ENCODE measurements around the gene CITED2. TPM values are rescaled to one million over a fixed set of nuclear protein-coding genes. Genes with fewer than 3 reads are reported as not detected.

Gene CITED2
- total RNA-seq, 1 experiment from 2014 or later = 63.4 TPM

DNA sequence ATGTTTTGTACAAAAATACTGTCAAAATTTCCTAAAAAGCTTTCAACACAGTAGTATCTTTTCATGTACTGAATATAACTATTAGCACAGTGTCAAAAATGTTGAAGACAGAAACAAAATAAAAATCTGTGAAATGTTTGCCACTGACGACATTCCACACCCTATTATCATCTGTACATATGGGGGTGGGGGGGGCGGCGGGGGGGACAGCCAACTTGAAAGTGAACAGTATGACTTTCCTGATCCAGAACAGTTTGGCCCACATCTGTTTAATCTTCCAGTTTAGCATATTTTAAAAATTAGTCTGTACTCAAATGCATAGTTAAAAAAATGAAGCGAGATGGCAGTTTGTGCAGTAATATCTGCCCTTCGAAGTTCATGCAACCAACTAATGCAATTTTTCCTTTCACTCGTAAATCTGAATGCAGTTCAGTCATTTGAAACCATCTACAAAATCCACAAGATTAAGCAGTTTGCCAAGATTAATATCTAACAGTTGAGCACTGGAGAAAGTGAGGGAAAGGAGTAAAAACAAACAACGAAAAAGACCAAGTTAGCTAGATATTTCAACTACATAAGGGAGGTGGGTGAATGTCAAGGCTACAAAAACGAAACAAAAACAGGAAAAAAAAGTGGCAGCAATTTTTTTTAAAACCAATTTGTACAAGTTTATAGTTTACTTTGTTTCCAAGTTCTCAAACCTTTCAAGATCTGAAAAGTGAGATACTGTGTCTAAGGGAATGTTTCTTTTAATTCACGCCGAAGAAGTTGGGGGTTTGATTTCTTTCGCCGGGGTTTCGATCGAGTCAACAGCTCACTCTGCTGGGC is 1.9 kb downstream of the CITED2 start (continued):
- TF ChIP-seq TCF7 (CRISPR knock-in tag; IDR thresholded peaks at IDR 0.05; ENCODE audit: low read depth) = no peak
- TF ChIP-seq, protein P1, sequence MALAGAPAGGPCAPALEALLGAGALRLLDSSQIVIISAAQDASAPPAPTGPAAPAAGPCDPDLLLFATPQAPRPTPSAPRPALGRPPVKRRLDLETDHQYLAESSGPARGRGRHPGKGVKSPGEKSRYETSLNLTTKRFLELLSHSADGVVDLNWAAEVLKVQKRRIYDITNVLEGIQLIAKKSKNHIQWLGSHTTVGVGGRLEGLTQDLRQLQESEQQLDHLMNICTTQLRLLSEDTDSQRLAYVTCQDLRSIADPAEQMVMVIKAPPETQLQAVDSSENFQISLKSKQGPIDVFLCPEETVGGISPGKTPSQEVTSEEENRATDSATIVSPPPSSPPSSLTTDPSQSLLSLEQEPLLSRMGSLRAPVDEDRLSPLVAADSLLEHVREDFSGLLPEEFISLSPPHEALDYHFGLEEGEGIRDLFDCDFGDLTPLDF (CRISPR knock-in tag; IDR thresholded peaks at IDR 0.05) = no peak
- TF ChIP-seq, protein P2, sequence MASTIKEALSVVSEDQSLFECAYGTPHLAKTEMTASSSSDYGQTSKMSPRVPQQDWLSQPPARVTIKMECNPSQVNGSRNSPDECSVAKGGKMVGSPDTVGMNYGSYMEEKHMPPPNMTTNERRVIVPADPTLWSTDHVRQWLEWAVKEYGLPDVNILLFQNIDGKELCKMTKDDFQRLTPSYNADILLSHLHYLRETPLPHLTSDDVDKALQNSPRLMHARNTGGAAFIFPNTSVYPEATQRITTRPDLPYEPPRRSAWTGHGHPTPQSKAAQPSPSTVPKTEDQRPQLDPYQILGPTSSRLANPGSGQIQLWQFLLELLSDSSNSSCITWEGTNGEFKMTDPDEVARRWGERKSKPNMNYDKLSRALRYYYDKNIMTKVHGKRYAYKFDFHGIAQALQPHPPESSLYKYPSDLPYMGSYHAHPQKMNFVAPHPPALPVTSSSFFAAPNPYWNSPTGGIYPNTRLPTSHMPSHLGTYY (CRISPR knock-in tag; IDR thresholded peaks at IDR 0.05) = no peak
- TF ChIP-seq, protein P3, sequence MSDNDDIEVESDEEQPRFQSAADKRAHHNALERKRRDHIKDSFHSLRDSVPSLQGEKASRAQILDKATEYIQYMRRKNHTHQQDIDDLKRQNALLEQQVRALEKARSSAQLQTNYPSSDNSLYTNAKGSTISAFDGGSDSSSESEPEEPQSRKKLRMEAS (CRISPR knock-in tag; IDR thresholded peaks at IDR 0.05) = no peak
- no peak for TF ChIP-seq ZNF219 (CRISPR knock-in tag; IDR thresholded peaks at IDR 0.05; ENCODE audit: borderline replicate concordance)
- no peak for TF ChIP-seq ESRRA (CRISPR knock-in tag; IDR thresholded peaks at IDR 0.05; ENCODE audit: borderline replicate concordance)
- no peak for TF ChIP-seq SP1 (CRISPR knock-in tag; conservative IDR thresholded peaks at IDR 0.05)
- no peak for TF ChIP-seq NR1H2 (CRISPR knock-in tag; IDR thresholded peaks at IDR 0.05)
- TF ChIP-seq, protein P4, sequence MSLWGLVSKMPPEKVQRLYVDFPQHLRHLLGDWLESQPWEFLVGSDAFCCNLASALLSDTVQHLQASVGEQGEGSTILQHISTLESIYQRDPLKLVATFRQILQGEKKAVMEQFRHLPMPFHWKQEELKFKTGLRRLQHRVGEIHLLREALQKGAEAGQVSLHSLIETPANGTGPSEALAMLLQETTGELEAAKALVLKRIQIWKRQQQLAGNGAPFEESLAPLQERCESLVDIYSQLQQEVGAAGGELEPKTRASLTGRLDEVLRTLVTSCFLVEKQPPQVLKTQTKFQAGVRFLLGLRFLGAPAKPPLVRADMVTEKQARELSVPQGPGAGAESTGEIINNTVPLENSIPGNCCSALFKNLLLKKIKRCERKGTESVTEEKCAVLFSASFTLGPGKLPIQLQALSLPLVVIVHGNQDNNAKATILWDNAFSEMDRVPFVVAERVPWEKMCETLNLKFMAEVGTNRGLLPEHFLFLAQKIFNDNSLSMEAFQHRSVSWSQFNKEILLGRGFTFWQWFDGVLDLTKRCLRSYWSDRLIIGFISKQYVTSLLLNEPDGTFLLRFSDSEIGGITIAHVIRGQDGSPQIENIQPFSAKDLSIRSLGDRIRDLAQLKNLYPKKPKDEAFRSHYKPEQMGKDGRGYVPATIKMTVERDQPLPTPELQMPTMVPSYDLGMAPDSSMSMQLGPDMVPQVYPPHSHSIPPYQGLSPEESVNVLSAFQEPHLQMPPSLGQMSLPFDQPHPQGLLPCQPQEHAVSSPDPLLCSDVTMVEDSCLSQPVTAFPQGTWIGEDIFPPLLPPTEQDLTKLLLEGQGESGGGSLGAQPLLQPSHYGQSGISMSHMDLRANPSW (CRISPR knock-in tag; conservative IDR thresholded peaks at IDR 0.05; ENCODE audit: low read depth) = no peak
- TF ChIP-seq IRF2 (CRISPR knock-in tag; IDR thresholded peaks at IDR 0.05; ENCODE audit: borderline replicate concordance, low read depth) = no peak
- TF ChIP-seq ZNF317 (CRISPR knock-in tag; IDR thresholded peaks at IDR 0.05; ENCODE audit: borderline replicate concordance, low read depth) = no peak

DNA sequence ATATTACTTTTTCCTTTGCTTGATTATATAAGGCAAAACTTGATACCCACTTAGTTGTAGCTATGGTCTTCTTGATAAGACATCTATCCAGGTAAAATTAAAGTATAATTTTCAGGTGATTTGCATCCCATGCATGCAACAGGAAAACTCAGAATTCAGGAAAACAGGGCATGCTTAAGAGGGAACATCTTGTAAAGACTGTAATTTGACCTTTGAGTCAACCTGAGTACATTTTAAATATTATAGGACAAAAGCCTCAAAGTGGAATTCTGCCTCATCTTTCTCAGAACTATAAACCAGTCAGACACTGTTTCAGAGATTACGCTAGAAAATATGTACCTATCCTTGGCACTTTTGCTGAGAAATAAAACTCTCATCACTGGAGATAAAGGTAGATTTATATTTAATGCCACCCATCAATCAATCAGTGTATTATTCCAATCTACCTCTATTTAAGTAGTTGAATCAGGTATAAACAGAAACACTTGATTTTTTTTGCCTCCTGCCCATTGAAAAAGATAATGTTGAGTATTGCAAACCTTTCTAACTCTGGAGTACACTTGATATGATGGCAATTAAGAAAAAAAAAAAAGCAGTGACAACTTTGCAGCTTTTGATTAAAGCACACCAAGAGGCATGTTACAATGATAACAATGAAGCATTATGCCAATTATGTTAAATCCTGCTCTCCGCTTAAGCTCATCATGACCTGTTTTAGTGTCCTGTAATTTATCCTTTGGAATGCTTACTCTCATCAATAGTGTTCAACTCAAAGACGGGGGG is 2.8 kb downstream of the CITED2 start:
- peaks cover 61% of the 10 kb centered on the region for H3K4me1 Mint-ChIP-seq
- POLR2A ChIA-PET = no interaction called here
- DNase-seq (ENCODE audit: low spot score) = no peak

More for the DNA sequence above, 2.8 kb downstream of the CITED2 start:
- CTCF ChIA-PET = interaction anchor here (1.0 kb wide), 1 partner anchor 294 kb away, joined by 4 read pairs; no protein-coding TSS in a partner anchor
- Mint-ChIP-seq H3K27ac (no peak overlapping the region; the same call in 1 of the 2 replicates), H3K27me3 (ENCODE audit: low read depth) (no peaks in the 10 kb centered on the region), H3K9me3 (no peaks in the 10 kb centered on the region), H3K36me3 (peaks cover 25% of the 10 kb centered on the region), H3K4me3 (peak overlapping the region; percentile 97)
- TF ChIP-seq, protein P5, sequence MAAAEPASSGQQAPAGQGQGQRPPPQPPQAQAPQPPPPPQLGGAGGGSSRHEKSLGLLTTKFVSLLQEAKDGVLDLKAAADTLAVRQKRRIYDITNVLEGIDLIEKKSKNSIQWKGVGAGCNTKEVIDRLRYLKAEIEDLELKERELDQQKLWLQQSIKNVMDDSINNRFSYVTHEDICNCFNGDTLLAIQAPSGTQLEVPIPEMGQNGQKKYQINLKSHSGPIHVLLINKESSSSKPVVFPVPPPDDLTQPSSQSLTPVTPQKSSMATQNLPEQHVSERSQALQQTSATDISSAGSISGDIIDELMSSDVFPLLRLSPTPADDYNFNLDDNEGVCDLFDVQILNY (CRISPR knock-in tag; IDR thresholded peaks at IDR 0.05) = no peak
- no peak for TF ChIP-seq KAT7 (CRISPR knock-in tag; IDR thresholded peaks at IDR 0.05; ENCODE audit: borderline replicate concordance)
- no peak for TF ChIP-seq ZNF219 (CRISPR knock-in tag; IDR thresholded peaks at IDR 0.05; ENCODE audit: borderline replicate concordance)
- TF ChIP-seq, protein P6, sequence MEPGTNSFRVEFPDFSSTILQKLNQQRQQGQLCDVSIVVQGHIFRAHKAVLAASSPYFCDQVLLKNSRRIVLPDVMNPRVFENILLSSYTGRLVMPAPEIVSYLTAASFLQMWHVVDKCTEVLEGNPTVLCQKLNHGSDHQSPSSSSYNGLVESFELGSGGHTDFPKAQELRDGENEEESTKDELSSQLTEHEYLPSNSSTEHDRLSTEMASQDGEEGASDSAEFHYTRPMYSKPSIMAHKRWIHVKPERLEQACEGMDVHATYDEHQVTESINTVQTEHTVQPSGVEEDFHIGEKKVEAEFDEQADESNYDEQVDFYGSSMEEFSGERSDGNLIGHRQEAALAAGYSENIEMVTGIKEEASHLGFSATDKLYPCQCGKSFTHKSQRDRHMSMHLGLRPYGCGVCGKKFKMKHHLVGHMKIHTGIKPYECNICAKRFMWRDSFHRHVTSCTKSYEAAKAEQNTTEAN (CRISPR knock-in tag; IDR thresholded peaks at IDR 0.05) = no peak
- no peak for TF ChIP-seq CREB1 (CRISPR knock-in tag; IDR thresholded peaks at IDR 0.05)
- TF ChIP-seq FOXK1 (CRISPR knock-in tag; IDR thresholded peaks at IDR 0.05) = no peak
- no peak for TF ChIP-seq SOX15 (CRISPR knock-in tag; IDR thresholded peaks at IDR 0.05)
- TF ChIP-seq TEAD4 (CRISPR knock-in tag; IDR thresholded peaks at IDR 0.05) = no peak
- ATAC-seq = no peak

Measured in WTC11 (cell line).